HCT116 (cell line): ENCODE results near the gene TESPA1.

Experiments
- ELF1 ChIP-seq: IDR thresholded peaks from 2 replicates; pipeline ENCODE4 v1.6.1; 2012; ENCODE audit warnings: low read depth, borderline replicate concordance
- EZH2 ChIP-seq: fragments of 200-600 bp; sonication (generic); IDR thresholded peaks from 2 replicates; pipeline ENCODE4 v1.6.1; 2017; ENCODE audit warnings: antibody characterized with exemption, mixed run types
- EZH2phosphoT487 ChIP-seq: fragments of 200-600 bp; IDR thresholded peaks from 2 replicates; pipeline ENCODE4 v1.6.1; 2018; ENCODE audit warnings: antibody characterized with exemption, borderline replicate concordance
- JUND ChIP-seq: IDR thresholded peaks from 2 replicates; pipeline ENCODE4 v1.6.1; 2012
- POLR2A ChIP-seq: IDR thresholded peaks from 2 replicates; pipeline ENCODE4 v1.7.0; 2011; ENCODE audit warnings: borderline replicate concordance; ENCODE audit not compliant: insufficient read depth, insufficient read length; ENCODE audit errors: extremely low read depth
- POLR2AphosphoS5 ChIP-seq: IDR thresholded peaks from 2 replicates; pipeline ENCODE4 v1.6.1; 2011; ENCODE audit warnings: mild to moderate bottlenecking, low read depth, low read length, moderate library complexity
- RAD21 ChIP-seq: IDR thresholded peaks from 2 replicates; pipeline ENCODE4 v1.6.1; 2012; ENCODE audit warnings: low read depth, mild to moderate bottlenecking
- SIN3A ChIP-seq: IDR thresholded peaks from 2 replicates; pipeline ENCODE4 v1.6.1; 2012; ENCODE audit warnings: low read depth
- SRF ChIP-seq: IDR thresholded peaks from 2 replicates; pipeline ENCODE4 v1.6.1; 2012; ENCODE audit warnings: low read depth
- TF ChIP-seq, protein P1 (sequence below), 3 experiments: fragments of 200-600 bp in 1 of 3; sonication (generic) in 1 of 3; IDR thresholded peaks in 2 of 3; conservative IDR thresholded peaks in 1 of 3; 2 replicates each; pipeline ENCODE4 v1.5.1; 2012 to 2017; ENCODE audit warnings: low read depth in 2 of 3, low read length in 2 of 3, antibody characterized with exemption in 1 of 3, borderline replicate concordance in 1 of 3, control low read depth in 1 of 3, mild to moderate bottlenecking in 1 of 3, mixed read lengths in 1 of 3, mixed run types in 1 of 3, moderate library complexity in 1 of 3; ENCODE audit not compliant: insufficient read depth in 1 of 3
- TF ChIP-seq, protein P2 (sequence below): IDR thresholded peaks from 2 replicates; pipeline ENCODE4 v1.6.1; 2012; ENCODE audit warnings: low read depth
- TF ChIP-seq, protein P3 (sequence below): IDR thresholded peaks from 2 replicates; pipeline ENCODE4 v1.6.1; 2011; ENCODE audit warnings: mild to moderate bottlenecking, low read length, moderate library complexity; ENCODE audit not compliant: insufficient replicate concordance; ENCODE audit errors: extremely low read depth
- TF ChIP-seq, protein P4 (sequence below): IDR thresholded peaks from 2 replicates; pipeline ENCODE4 v1.6.1; 2012

DNA sequence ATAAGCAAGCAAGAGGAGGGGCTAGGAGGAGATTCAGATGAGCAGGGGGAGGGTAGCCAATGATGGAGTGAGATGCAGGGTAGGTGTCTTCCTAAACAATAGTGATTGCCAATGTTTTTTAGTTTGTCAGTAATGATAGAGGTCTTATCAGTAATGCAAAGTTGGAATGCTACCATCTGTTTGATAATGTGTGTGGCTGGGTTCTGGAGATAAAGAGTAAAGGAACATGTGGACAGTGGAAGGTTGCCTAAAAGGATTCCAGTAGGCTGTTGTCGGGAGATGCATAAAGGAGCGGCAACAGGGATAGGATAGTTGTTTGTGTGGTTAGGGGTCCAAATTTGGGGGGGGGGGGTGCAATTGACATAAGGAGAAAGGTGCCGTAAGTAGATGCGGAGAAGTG lies 52.5 kb downstream of the TESPA1 start:
- TF ChIP-seq, protein P1, sequence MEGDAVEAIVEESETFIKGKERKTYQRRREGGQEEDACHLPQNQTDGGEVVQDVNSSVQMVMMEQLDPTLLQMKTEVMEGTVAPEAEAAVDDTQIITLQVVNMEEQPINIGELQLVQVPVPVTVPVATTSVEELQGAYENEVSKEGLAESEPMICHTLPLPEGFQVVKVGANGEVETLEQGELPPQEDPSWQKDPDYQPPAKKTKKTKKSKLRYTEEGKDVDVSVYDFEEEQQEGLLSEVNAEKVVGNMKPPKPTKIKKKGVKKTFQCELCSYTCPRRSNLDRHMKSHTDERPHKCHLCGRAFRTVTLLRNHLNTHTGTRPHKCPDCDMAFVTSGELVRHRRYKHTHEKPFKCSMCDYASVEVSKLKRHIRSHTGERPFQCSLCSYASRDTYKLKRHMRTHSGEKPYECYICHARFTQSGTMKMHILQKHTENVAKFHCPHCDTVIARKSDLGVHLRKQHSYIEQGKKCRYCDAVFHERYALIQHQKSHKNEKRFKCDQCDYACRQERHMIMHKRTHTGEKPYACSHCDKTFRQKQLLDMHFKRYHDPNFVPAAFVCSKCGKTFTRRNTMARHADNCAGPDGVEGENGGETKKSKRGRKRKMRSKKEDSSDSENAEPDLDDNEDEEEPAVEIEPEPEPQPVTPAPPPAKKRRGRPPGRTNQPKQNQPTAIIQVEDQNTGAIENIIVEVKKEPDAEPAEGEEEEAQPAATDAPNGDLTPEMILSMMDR (IDR thresholded peaks at IDR 0.05 in 2 of 3, conservative IDR thresholded peaks at IDR 0.05 in 1 of 3; ENCODE audit: borderline replicate concordance in 1 of 3, insufficient read depth in 1 of 3, low read depth in 2 of 3, low read length in 2 of 3): no peak
- TF ChIP-seq SRF: no peak
- no peak for TF ChIP-seq EZH2
- no peak for TF ChIP-seq POLR2A
- TF ChIP-seq, protein P2, sequence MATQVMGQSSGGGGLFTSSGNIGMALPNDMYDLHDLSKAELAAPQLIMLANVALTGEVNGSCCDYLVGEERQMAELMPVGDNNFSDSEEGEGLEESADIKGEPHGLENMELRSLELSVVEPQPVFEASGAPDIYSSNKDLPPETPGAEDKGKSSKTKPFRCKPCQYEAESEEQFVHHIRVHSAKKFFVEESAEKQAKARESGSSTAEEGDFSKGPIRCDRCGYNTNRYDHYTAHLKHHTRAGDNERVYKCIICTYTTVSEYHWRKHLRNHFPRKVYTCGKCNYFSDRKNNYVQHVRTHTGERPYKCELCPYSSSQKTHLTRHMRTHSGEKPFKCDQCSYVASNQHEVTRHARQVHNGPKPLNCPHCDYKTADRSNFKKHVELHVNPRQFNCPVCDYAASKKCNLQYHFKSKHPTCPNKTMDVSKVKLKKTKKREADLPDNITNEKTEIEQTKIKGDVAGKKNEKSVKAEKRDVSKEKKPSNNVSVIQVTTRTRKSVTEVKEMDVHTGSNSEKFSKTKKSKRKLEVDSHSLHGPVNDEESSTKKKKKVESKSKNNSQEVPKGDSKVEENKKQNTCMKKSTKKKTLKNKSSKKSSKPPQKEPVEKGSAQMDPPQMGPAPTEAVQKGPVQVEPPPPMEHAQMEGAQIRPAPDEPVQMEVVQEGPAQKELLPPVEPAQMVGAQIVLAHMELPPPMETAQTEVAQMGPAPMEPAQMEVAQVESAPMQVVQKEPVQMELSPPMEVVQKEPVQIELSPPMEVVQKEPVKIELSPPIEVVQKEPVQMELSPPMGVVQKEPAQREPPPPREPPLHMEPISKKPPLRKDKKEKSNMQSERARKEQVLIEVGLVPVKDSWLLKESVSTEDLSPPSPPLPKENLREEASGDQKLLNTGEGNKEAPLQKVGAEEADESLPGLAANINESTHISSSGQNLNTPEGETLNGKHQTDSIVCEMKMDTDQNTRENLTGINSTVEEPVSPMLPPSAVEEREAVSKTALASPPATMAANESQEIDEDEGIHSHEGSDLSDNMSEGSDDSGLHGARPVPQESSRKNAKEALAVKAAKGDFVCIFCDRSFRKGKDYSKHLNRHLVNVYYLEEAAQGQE: no peak
- TF ChIP-seq EZH2phosphoT487: no peak
- no peak for TF ChIP-seq JUND
- no peak for TF ChIP-seq ELF1
- TF ChIP-seq POLR2AphosphoS5: no peak
- TF ChIP-seq RAD21: no peak
- TF ChIP-seq SIN3A: no peak
- TF ChIP-seq, protein P3, sequence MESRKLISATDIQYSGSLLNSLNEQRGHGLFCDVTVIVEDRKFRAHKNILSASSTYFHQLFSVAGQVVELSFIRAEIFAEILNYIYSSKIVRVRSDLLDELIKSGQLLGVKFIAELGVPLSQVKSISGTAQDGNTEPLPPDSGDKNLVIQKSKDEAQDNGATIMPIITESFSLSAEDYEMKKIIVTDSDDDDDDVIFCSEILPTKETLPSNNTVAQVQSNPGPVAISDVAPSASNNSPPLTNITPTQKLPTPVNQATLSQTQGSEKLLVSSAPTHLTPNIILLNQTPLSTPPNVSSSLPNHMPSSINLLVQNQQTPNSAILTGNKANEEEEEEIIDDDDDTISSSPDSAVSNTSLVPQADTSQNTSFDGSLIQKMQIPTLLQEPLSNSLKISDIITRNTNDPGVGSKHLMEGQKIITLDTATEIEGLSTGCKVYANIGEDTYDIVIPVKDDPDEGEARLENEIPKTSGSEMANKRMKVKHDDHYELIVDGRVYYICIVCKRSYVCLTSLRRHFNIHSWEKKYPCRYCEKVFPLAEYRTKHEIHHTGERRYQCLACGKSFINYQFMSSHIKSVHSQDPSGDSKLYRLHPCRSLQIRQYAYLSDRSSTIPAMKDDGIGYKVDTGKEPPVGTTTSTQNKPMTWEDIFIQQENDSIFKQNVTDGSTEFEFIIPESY: no peak
- TF ChIP-seq, protein P4, sequence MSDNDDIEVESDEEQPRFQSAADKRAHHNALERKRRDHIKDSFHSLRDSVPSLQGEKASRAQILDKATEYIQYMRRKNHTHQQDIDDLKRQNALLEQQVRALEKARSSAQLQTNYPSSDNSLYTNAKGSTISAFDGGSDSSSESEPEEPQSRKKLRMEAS: no peak
